Right ventricle myocardium superior (tissue), 1 donor: ENCODE results near the gene RBM4B. TPM values are rescaled to one million over a fixed set of nuclear protein-coding genes. Genes with fewer than 3 reads are reported as not detected.

Experiments used
- ATAC-seq: fragments of 200-7000 bp; cut with Tn5 transposase; one replicate; pipeline ENCODE4 v1.9.1; 2020; ENCODE audit warnings: mild to moderate bottlenecking; ENCODE audit not compliant: poor library complexity
- DNase-seq: peaks from one replicate; pipeline ENCODE4 v3.0.0-alpha.2; 2020
- intact Hi-C: fragments of 100-400 bp; cut with DNase I; formaldehyde crosslinking; loops from one replicate; pipeline ENCODE4 v1.11.2; 2022
- total RNA-seq: library from RNA; stranded (reverse); fragmentation: NEBNext Ultra II Directional; extraction: Animal tissue kit (Norgen Biotek cat#: 25700); gene quantifications from one replicate; pipeline ENCODE4 v1.2.1, GENCODE V29; 2021
- donor health status: DM: no; HTN: yes; CAD: no; lungs with severe emphysema.

Gene RBM4B
- total RNA-seq, 1 donor from 2014 or later = 11.2 TPM

DNA sequence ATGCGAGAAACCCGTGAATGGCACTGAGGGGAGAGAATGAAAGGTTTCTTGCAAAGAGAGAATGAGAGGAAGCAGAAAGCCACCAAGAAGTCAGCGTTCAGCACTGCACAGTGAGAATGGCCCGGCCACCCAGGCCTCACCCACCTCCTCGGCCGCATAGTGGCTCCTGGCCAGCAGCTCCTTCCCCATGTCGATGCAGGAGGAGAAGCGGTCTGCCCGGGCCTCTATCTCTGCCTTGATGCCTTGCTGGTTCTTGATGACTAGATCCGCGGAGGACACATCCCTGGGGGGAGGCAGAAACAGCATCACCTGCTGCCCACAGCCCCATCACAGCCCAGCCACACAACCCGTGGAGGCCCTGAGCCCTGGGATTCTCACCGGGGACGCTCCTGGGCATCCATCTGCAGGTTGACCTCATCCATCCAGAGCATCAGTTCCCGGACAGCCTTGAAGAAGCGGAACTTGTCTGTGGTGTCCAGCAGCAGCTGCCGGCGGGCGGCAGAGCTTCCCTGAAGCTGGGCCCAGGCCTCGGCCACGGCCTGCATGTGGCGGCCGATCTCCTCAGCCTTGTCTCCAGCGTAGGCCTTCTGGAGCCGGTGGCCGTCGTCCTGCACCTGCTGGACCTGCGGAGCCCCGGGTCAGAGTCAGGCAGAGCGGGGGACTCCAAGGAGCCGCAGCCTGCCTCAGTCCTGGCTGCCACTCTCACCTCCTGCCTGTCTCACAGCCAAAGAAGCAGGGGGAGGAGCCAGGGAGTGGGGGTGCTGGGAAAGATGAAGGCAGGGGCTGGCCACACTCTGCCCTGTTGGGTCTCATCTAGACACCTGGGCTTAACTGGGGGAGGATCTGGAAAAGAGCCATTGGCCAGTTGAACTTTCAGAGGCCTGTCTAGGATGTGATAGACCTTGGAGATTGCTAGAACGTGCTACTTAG, 12.2 kb upstream of the RBM4B start:
- intact Hi-C loops = no loop called here
- ATAC-seq (no peak), DNase-seq (no peak)

DNA sequence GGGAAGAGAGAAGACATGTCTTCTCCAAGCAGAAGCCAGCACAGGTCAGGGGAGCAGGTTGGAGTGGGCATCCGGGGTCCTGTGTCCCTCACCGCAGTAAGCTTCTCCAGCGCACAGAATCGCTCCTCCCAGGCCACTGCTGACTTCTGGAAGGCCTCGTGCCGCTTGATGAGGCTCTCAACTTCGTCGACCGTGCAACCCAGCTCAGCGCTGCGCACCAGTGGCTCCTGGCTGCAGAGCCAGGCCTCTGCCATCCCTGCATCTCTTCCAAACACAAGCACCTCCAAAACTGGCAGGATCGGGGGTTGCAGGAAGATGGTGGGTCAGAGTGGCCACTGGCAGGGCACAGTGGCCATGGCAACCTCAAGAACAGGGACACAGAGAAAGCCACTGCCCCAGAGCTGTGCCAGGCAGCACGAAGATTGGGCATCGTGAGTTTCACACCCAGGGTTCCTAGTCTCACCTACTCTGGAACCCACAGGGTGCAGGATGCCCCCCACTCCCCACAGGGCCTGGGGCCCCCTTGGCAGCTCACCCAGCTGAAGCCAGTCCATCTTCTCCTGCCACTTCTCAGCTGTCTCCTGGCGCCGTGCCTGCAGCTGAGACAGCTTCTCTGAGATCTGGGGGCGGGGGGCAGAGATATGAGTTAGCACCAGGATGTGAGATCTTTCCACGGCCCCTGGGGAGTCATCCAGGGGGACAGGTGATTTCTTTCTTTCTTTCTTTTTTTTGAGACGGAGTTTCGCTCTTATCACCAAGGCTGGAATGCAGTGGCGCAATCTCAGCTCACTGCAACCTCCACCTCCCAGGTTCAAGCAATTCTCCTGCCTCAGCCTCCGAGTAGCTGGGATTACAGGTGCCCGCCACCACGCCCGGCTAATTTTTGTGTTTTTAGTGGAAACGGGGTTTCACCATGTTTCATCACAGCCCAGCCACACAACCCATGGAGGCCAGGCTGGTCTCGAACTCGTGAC, 11.2 kb upstream of the RBM4B start:
- intact Hi-C loops = no loop called here
- DNase-seq (no peak), ATAC-seq (no peak)

DNA sequence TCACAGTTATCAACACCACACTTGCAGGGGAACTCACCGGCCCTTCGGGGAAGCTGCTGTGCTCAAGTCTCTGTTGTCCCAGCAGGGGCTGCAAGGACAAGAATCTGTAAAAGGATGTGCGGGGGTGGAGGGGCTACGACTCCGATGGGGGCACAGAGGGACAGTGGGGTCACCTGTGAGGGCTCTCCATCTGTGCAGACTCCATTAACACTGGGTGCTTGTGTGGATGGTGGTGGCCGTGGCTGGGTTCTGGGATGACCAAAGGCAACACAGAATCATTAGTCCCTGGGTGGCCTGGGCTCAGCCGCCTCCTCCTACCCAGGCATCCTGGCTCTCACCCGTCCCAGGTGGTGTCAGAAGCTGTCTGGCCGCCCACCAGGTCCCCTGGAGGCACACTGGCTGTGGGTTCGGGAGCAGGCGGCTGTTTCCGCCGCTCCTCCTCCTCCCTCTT, 10.2 kb upstream of the RBM4B start:
- intact Hi-C loops = no loop called here
- DNase-seq (no peak), ATAC-seq (no peak)

GRCh38 chr11:66686801-66687750, 9.4 kb upstream of the RBM4B start:
- DNase-seq (no peak), ATAC-seq (no peak)
- intact Hi-C loops = no loop called here

DNA sequence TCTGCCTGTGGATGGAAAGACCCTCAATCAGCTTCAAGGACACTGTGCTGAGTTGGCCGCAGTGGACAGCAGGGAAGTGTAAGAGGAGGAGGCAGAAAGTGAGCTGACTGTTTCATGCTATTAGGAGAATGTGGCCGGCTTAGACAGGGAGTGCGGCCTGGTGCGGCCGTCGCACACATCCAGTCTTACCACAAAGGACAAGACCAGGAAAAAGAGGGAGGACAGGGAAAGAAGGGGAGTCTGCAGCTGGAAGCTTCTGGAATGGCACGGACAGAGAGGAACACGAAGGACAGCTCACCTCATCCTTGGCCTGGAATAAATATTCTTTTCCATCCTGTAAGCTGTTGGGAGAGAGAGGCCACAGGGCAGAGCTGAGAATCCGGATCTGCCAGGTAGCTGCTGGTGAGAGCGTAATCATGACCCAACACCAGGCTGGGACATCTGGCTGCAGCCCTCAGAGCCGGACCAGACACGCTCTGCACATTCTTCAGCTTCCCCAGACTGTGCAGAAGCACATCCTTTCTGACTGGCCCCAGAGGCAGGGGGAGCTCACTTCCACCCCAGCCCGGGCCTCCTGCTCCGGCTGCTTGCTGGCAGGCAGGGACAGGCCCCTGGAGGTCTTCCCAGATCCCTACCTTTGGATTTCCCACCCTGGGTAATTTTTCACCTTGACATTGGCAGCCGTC, 8.6 kb upstream of the RBM4B start:
- intact Hi-C loops = no loop called here
- no peak for ATAC-seq
- DNase-seq = no peak

DNA sequence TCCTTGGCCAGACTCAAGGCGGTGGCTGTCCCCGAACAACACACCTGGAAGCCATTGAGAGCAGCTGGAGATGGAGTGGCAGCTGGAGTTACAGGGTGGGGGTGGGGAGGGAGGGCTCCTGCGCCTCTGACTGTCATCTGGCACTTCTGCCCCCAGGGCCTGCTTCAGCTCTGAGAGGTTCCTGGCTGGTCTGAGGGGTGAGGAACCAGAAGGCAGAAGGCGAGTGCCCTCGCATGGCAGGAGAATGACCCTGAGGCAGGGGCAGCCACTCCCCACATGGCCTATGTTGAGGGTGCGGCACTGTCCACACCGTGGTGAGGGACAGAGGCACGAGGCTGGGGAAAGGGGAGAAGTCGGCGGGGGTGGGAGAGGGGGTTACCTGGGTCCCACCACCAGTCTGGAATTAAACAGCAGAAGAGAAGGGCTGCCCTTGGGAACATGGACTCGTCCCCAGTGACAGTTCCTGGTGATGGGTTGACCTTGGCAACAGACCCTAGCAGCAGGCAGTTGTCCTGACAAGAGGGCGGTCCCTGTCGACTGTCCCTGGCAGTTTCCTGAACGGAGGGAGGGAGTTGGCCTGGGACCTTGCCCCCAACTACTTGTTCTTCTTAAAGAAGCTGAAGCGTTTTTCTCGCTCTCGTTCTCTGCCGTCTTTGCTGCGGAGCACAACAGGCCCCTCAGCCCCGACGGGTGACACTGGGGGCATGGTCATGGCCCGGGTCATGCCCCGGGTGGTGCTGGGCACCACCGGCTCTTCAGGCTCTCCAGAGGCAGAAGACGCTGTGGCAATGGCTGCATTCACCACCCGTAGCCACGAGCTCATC, 7.8 kb upstream of the RBM4B start:
- ATAC-seq = no peak
- DNase-seq = no peak
- intact Hi-C loops = no loop called here

DNA sequence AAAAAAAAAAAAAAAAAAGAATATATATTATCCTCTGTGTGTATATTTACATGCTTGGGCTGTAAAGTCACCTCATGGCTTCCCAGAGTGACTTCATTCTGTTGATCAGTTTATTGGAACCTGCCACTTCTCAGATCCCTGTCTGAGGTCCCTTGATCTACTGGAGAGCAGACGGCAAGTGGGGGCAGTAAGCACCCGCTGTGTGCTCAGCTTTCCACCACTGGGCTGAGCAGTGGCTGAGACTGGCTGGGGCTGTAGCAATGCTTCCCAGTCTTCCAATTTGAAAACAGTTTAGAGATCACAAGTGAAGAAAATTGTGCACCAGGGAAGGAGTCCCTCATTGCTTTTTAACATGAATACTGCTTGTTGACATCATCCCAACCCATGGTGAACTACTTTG, 6.9 kb upstream of the RBM4B start:
- ATAC-seq (no peak), DNase-seq (no peak)
- intact Hi-C loops = no loop called here

DNA sequence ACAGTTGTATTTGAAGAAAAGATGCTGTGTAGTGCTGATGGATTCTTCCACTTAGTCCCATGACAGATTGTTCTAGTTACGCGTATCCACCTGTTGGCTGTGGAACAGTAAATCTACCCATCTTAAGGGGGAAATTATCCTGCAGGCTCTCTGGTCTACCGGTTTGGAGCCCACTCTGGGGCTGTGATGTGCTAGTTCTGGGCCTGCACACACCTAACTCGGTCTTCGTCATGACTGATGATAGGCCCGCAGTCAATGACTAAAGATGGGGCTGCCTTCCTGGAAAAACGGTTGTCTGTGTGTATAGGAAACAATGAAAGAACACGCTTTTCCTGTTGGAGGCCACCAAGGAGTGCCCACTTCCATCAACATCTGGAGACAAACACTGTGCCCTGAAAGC, 6.2 kb upstream of the RBM4B start:
- DNase-seq = no peak
- ATAC-seq = no peak
- intact Hi-C loops = no loop called here

GRCh38 chr11:66680966-66681645, 3.4 kb upstream of the RBM4B start:
- no peak for ATAC-seq
- no peak for DNase-seq
- intact Hi-C loops = no loop called here

DNA sequence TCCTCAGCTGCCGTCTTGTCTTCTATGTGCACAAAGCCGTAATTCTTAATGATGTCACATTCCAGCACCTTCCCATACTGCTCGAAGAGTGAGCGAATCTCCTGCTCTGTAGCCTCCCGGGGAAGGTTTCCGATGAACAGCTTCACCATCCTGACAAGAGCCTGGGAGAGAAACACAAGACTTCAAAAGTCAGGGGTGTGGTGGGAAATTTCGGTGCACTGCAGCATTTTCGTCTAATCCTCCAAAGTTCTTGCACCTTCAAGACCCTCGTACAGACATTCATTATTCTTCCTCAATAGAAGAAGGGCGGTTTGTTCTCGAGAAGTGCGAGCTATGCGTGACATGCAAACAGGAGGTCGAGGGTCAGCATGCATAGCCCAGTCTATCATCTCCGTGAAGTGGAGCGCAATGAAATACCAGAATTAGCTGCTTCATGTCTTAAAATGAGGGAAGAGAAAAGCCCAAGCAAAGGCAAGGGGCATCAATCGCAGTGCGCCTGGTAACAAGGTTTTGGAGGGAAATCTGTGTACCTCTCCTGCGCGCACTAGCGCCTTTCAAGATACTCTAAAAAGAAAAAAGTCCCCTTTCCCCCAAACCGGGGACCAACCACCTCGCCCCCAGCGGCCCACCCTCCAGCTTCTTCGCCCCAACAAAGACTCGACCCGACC, 622 bp downstream of the RBM4B start:
- DNase-seq = no peak
- intact Hi-C loops = loop anchor here (5.0 kb wide), 1 partner anchor 35 kb away; no protein-coding TSS in a partner anchor
- ATAC-seq = no peak

DNA sequence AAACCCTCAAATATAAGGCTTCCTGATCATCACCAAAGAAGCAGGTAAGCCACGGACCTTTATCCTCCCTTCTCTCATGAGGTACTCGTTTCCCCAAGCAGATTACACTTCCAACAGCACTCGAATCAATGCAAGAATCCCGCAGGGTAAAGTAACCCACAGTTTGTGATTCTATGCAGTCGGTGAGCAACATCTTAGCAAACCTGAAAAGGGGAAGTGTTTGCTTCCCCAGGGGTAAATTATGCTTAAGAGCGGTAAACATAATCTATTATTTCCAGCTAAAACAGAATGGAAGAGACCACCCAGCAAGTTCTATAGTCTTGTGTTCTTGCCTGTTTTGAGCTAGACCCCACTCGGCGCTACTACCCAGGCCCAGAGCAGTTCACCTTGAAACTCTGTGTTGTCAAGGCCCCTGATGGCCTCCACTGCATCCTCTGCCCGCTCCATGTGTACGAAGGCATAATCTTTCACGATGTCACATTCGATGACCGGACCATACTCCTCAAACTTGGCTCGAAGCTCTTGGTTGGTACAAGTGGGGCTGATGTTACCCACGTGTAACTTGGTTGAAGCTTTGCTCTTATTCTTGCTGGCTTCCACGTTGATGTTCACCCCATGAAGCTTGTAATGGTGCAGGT, 1.3 kb downstream of the RBM4B start:
- DNase-seq (no peak), ATAC-seq (no peak)
- intact Hi-C loops = loop anchor here (5.0 kb wide), 1 partner anchor 34 kb away; no protein-coding TSS in a partner anchor

GRCh38 chr11:66674964-66675602, 2.6 kb downstream of the RBM4B start:
- DNase-seq (no peak), ATAC-seq (no peak)
- intact Hi-C loops = loop anchor here (5.0 kb wide), 1 partner anchor 33 kb away; no protein-coding TSS in a partner anchor

DNA sequence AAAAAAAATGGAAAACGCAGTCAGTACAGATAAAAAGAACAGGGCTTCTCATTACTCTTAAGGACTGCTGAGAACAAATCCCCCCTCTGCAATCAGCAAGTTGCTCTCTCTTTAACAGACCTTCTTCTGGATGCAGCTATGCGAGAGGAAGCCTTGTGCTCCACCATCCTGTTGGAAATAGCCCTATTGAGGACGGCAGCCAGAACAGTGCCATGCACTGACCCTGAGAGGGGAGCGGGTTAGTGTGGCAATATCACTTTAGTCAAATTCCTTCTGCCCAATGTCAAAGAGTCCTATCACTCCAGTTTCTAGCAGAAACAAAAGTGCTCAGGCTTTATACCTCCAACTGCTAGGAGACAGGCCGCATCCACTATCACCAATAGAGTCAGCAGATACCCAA, 6.9 kb downstream of the RBM4B start:
- DNase-seq (no peak), ATAC-seq (no peak)
- intact Hi-C loops = no loop called here

DNA sequence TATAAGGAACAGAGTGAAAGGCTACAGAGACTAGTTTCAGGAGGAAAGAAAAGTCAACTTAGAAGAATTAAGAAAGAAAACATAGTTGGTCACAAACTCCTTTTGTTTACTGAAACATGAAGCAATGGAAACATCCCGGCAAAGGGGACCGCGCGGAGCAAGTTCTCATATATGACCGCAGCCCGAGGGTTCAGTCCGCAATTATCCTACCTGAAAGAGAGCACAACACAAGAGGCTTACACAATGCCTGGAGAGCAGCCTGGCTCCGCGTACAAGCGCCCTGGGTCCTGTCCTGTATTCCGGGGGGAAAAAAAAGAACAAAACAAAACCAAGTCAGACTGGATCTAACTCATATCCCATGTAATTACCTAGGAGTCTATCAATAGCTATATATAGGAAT, 12.3 kb downstream of the RBM4B start:
- no peak for ATAC-seq
- no peak for DNase-seq
- intact Hi-C loops = no loop called here

DNA sequence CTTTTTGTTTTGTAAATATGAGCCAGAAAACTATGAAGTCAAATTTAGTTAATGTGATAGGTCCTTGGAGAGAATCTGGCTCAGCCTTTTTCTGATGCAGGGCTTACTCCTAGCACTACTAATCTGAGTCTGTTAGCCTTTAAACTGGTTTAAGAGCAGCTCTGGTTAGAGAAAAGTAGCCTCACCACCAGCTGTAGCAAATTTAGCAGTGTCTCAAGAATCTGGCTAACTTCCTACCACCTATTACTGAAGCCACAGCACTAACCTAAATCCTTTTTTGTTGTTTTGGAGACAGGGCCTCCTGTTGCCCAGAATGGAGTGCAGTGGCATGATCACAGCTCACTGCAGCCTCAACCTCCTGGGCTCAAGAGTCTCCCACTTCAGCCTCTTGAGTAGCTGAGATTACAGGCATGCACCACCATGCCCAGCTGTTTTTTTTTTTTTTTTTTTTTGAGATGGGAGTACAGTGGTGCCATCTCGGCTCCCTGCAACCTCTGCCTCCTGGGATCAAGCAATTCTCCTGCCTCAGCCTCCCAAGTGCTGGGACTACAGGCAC, 13.9 kb downstream of the RBM4B start:
- ATAC-seq (peak; percentile 51), DNase-seq (no peak)
- intact Hi-C loops = no loop called here
